ENCODE results near the gene RMND5A. TPM values are rescaled to one million over a fixed set of nuclear protein-coding genes. Genes with fewer than 3 reads are reported as not detected.
A peak's percentile ranks its signal among the peaks of the same experiment; 100 is the strongest.

RMND5A gene
- total and polyA plus RNA-seq, 5 donors from 2014 or later = 13.5 to 27.6 (median 15.8) TPM

DNA sequence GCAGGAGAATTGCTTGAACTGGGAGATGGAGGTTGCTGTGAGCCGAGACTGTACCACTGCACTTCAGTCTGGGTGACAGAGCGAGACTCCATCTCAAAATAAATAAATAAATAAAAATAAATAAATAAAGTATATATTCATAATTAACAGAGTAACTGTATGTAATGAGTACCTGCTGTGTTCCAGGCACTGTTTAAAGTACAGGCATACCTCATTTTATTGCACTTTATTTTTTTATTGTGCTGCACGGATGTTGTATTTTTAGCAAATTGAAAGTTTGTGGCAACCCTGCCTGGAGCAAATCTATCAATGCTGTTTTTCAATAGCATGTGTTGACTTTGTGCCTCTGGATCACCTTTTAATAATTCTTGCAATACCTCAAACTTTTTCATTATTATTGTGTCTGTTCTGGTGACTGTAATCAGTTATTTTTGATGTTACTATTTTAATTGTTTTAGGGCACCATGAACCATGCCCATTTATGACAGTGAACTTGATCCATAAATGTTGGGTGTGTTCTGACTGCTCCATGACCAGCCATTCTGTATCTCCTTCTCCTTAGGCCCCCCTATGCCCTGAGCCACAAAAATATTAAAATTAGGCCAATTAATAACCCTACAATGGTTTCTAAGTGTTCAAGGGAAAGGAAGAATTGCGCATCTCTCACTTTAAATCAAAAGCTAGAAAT lies 98.2 kb downstream of the RMND5A start:
- peaks cover 11% of the 10 kb centered on the region for H3K27me3 ChIP-seq (ENCODE audit: control insufficient read depth, insufficient read depth, low read length)
- H3K4me3 Mint-ChIP-seq = no peak overlapping the region

DNA sequence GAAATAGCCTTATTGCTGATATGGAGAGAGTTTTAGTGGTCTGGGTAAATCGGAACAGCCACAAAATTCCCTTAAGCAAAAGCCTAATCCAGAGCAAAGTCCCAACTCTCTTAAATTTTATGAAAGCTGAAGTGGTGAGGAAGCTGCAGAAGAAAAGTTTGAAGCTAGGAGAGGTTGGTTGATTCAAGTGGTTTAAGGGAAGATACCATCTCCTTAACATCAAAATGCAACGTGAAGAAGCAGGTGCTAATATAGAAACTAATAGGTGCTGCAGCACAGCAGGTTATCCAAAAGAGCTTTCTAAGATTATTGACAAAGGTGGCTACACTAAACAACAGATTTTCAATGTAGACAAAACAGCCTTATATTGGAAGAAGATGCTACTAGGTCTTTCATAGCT lies 98.9 kb downstream of the RMND5A start:
- ATAC-seq (ENCODE audit: low read depth in 2 of 2) (no peak), DNase-seq (no peak)
- Histone ChIP-seq H3K27ac (ENCODE audit: insufficient read depth, low read length, poor library complexity, severe bottlenecking) (no peak overlapping the region), H3K4me1 (ENCODE audit: control insufficient read depth, insufficient read depth, low read length, poor library complexity, severe bottlenecking) (no peaks in the 10 kb centered on the region), H3K9me3 (ENCODE audit: control insufficient read depth in 2 of 2, low read length in 2 of 2) (peaks cover 0 to 2% of the 10 kb centered on the region in 2 experiments), H3K4me3 (ENCODE audit: low read depth, low read length) (no peak overlapping the region), H3K36me3 (ENCODE audit: control insufficient read depth, insufficient read depth, low read length) (no peaks in the 10 kb centered on the region), H3K27me3 (ENCODE audit: control insufficient read depth, insufficient read depth, low read length) (peaks cover 11% of the 10 kb centered on the region)
- H3K27ac Mint-ChIP-seq = no peak overlapping the region
- no peak overlapping the region for H3K4me3 Mint-ChIP-seq
- peaks cover 0 to 8% (median 0%) of the 10 kb centered on the region in 7 donors for H3K9me3 Mint-ChIP-seq
- no peaks in the 10 kb centered on the region for H3K36me3 Mint-ChIP-seq
- peaks cover 24% of the 10 kb centered on the region for H3K27me3 Mint-ChIP-seq
- H3K4me1 Mint-ChIP-seq = peaks cover 0 to 4% (median 0%) of the 10 kb centered on the region in 4 donors

More for the DNA sequence above, 98.2 kb downstream of the RMND5A start:
- Histone ChIP-seq H3K27ac (ENCODE audit: insufficient read depth, low read length, poor library complexity, severe bottlenecking) (no peak overlapping the region), H3K9me3 (ENCODE audit: control insufficient read depth in 2 of 2, low read length in 2 of 2) (peaks cover 0 to 2% of the 10 kb centered on the region in 2 experiments), H3K4me1 (ENCODE audit: control insufficient read depth, insufficient read depth, low read length, poor library complexity, severe bottlenecking) (no peaks in the 10 kb centered on the region), H3K36me3 (ENCODE audit: control insufficient read depth, insufficient read depth, low read length) (no peaks in the 10 kb centered on the region), H3K4me3 (ENCODE audit: low read depth, low read length) (no peak overlapping the region)
- DNase-seq (no peak), ATAC-seq (ENCODE audit: low read depth in 2 of 2) (no peak)
- H3K9me3 Mint-ChIP-seq = peaks cover 0 to 8% (median 0%) of the 10 kb centered on the region in 7 donors
- no peaks in the 10 kb centered on the region for H3K36me3 Mint-ChIP-seq
- no peaks in the 10 kb centered on the region for H3K4me1 Mint-ChIP-seq
- H3K27ac Mint-ChIP-seq = no peak overlapping the region
- H3K27me3 Mint-ChIP-seq = peaks cover 28% of the 10 kb centered on the region

- Histone ChIP-seq H3K27ac (ENCODE audit: insufficient read depth, low read length, poor library complexity, severe bottlenecking) (no peak overlapping the region), H3K36me3 (ENCODE audit: control insufficient read depth, insufficient read depth, low read length) (no peaks in the 10 kb centered on the region), H3K27me3 (ENCODE audit: control insufficient read depth, insufficient read depth, low read length) (peaks cover 10% of the 10 kb centered on the region), H3K4me3 (ENCODE audit: low read depth, low read length) (no peak overlapping the region), H3K9me3 (ENCODE audit: control insufficient read depth in 2 of 2, low read length in 2 of 2) (peaks cover 0 to 2% of the 10 kb centered on the region in 2 experiments), H3K4me1 (ENCODE audit: control insufficient read depth, insufficient read depth, low read length, poor library complexity, severe bottlenecking) (no peaks in the 10 kb centered on the region)
- Mint-ChIP-seq H3K4me1 (peaks cover 0 to 14% (median 6%) of the 10 kb centered on the region in 4 donors), H3K27ac (no peak overlapping the region), H3K4me3 (no peak overlapping the region), H3K9me3 (peaks cover 0 to 6% (median 0%) of the 10 kb centered on the region in 7 donors), H3K27me3 (peaks cover 32% of the 10 kb centered on the region), H3K36me3 (no peaks in the 10 kb centered on the region)
- DNase-seq = no peak
- no peak for ATAC-seq (ENCODE audit: low read depth in 2 of 2)
Measured at GRCh38 chr2:86821306-86821705, 101.2 kb downstream of the RMND5A start.

DNA sequence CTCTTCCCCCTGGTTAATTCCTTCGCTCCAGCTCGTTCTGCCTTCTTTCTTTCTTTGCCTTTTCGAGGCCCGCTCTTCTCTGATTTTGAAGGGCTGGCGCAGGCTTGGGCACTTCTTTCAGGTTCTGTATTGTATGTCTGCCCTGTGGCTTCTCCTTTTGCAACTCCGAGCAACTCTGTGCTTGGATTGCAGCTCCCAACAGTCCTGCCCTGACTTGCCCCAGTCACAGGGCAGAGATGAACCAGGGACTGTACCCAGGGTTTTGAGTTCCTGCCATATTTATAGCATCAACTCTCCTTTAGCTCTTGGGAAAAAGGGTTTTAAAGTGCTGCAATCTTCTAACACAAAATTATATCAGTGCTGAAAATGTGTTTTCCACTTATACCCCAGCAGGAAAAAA lies 101.8 kb downstream of the RMND5A start:
- Mint-ChIP-seq H3K27ac (no peak overlapping the region), H3K9me3 (peaks cover 0 to 6% (median 0%) of the 10 kb centered on the region in 7 donors), H3K27me3 (peaks cover 37% of the 10 kb centered on the region), H3K36me3 (no peaks in the 10 kb centered on the region), H3K4me1 (peaks cover 0 to 17% (median 7%) of the 10 kb centered on the region in 4 donors), H3K4me3 (no peak overlapping the region)
- DNase-seq = no peak
- Histone ChIP-seq H3K4me1 (ENCODE audit: control insufficient read depth, insufficient read depth, low read length, poor library complexity, severe bottlenecking) (no peaks in the 10 kb centered on the region), H3K27me3 (ENCODE audit: control insufficient read depth, insufficient read depth, low read length) (peaks cover 8% of the 10 kb centered on the region), H3K27ac (ENCODE audit: insufficient read depth, low read length, poor library complexity, severe bottlenecking) (no peak overlapping the region), H3K9me3 (ENCODE audit: control insufficient read depth in 2 of 2, low read length in 2 of 2) (peaks cover 0 to 2% of the 10 kb centered on the region in 2 experiments), H3K4me3 (ENCODE audit: low read depth, low read length) (no peak overlapping the region), H3K36me3 (ENCODE audit: control insufficient read depth, insufficient read depth, low read length) (no peaks in the 10 kb centered on the region)
- ATAC-seq (ENCODE audit: low read depth in 2 of 2) = no peak

DNA sequence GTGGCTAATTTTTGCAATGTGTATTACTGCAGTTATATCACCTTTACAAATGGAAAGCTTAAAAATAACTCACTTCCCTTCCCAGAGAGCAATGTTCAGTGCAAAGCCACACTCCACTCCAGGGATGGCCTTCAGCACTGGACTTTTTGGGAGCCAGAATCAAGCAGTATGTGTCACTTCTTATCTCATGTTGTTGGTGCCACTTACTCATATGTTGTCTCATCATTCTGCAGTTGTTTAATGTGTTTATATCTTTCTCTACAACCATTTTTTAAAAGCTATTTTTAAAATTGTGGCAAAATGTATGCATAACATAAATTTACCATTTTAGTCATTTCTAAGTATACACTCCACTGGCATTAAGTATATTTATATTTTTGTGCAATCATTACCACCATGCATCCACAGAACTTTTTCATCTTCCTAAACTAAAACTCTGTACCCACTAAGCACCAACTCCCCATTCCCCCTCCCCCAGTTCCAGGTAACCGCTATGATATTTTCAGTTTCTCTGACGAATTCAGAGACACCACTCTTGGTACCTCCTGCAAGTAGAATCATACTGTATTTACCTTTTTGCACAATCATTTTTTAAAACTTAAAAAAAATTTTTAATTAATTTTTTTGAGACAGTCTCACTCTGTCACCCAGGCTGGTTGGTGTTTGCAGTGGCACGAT lies 102.7 kb downstream of the RMND5A start:
- H3K9me3 ChIP-seq (ENCODE audit: control insufficient read depth in 2 of 2, low read length in 2 of 2) = peaks cover 0 to 2% of the 10 kb centered on the region in 2 experiments
- H3K4me1 Mint-ChIP-seq = peaks cover 0 to 17% (median 8%) of the 10 kb centered on the region in 4 donors
- H3K4me3 ChIP-seq (ENCODE audit: low read depth, low read length) = no peak overlapping the region
- H3K27ac ChIP-seq (ENCODE audit: insufficient read depth, low read length, poor library complexity, severe bottlenecking) = no peak overlapping the region
- ATAC-seq (ENCODE audit: low read depth in 2 of 2) (no peak), DNase-seq (no peak)
- H3K27me3 Mint-ChIP-seq = peaks cover 44% of the 10 kb centered on the region
- no peaks in the 10 kb centered on the region for H3K36me3 Mint-ChIP-seq
- no peaks in the 10 kb centered on the region for H3K36me3 ChIP-seq (ENCODE audit: control insufficient read depth, insufficient read depth, low read length)
- no peak overlapping the region for H3K4me3 Mint-ChIP-seq
- no peaks in the 10 kb centered on the region for H3K4me1 ChIP-seq (ENCODE audit: control insufficient read depth, insufficient read depth, low read length, poor library complexity, severe bottlenecking)
- H3K27me3 ChIP-seq (ENCODE audit: control insufficient read depth, insufficient read depth, low read length) = peaks cover 6% of the 10 kb centered on the region
- peaks cover 0 to 6% (median 0%) of the 10 kb centered on the region in 7 donors for H3K9me3 Mint-ChIP-seq
- H3K27ac Mint-ChIP-seq = no peak overlapping the region

DNA sequence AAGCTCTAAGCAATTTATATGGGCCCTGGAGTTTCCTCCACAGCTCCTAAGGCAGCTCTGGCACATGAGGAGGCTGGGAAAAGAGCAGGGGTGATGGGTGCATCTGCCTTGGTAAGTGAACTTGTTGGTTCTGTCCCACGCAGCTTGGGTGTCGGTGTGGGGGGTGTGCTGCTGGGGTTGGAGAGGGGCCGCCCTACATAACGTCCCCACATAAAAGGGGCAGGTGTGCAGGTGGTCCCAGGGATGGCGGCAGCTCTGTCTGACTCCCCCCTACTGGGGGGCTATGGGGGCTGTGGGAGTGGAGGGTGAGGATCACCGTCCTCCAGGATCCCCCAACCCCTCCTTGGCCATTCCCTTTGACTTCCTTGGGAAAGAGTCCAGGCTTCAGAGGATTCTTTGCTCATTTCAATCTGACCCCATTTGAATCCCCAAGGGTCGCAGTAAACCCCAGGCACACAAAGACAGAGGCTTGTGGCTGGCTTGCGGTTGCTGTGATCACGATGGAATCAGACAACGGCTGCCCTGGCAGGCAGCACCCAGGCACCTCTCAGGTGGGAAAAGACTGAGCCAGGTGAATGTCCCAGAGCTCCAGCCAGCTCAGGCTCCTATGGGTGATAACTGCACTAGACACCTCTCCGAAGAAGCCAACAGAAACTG lies 105.1 kb downstream of the RMND5A start:
- Mint-ChIP-seq H3K9me3 (peaks cover 0 to 6% (median 0%) of the 10 kb centered on the region in 7 donors), H3K27me3 (peaks cover 54% of the 10 kb centered on the region), H3K4me3 (peak overlapping the region in 2 of 4 donors; percentile 80 to 81), H3K27ac (peak overlapping the region in 1 of 3 donors; percentile 20), H3K4me1 (peaks cover 0 to 17% (median 10%) of the 10 kb centered on the region in 4 donors), H3K36me3 (no peaks in the 10 kb centered on the region)
- H3K4me1 ChIP-seq (ENCODE audit: control insufficient read depth, insufficient read depth, low read length, poor library complexity, severe bottlenecking) = no peaks in the 10 kb centered on the region
- H3K27me3 ChIP-seq (ENCODE audit: control insufficient read depth, insufficient read depth, low read length) = peaks cover 2% of the 10 kb centered on the region
- H3K27ac ChIP-seq (ENCODE audit: insufficient read depth, low read length, poor library complexity, severe bottlenecking) = no peak overlapping the region
- no peak for ATAC-seq (ENCODE audit: low read depth in 2 of 2)
- no peaks in the 10 kb centered on the region for H3K36me3 ChIP-seq (ENCODE audit: control insufficient read depth, insufficient read depth, low read length)
- no peak overlapping the region for H3K4me3 ChIP-seq (ENCODE audit: low read depth, low read length)
- peaks cover 0 to 2% of the 10 kb centered on the region in 2 experiments for H3K9me3 ChIP-seq (ENCODE audit: control insufficient read depth in 2 of 2, low read length in 2 of 2)
- DNase-seq = no peak

DNA sequence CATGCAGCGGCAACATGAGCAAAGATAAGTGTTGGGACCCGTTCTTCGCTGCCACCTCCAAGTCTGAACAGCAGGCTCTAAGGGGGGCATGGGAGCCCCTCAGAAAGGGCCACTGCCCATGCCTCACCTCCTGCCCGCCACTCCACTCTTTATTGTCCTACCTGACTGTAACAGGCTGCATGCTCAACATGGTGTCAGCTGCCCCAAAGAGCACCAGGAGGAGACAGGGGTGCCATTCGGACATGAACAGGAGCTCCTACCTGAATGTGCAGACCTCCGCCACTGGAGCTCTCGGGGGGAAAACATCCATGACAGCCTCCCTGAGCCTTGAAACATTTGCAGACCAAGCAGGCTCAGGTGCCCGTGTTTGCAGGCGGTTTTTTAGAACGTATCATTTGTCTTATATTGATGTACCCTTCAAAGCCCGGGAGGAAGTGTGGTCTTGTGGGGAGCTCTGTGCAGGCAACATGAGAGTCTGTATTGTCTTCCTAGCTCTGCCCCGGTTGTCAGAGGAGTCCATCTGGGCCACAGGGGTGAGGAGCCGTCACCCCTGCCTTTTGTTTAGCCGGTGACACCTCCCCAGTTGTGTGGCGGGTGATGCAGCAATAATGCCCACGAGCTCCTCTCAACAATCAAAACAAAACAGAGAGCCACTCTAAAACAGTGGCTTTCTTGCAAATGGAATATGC lies 105.7 kb downstream of the RMND5A start:
- peak in 2 of 3 donors; percentile 44 to 81 for DNase-seq
- H3K27ac Mint-ChIP-seq = peak overlapping the region; percentile 6 to 20 (median 16)
- no peaks in the 10 kb centered on the region for H3K4me1 ChIP-seq (ENCODE audit: control insufficient read depth, insufficient read depth, low read length, poor library complexity, severe bottlenecking)

More for the DNA sequence above, 105.7 kb downstream of the RMND5A start:
- peaks cover 0 to 17% (median 10%) of the 10 kb centered on the region in 4 donors for H3K4me1 Mint-ChIP-seq
- H3K4me3 Mint-ChIP-seq = peak overlapping the region in 3 of 4 donors; percentile 8 to 81 (median 80)
- H3K36me3 Mint-ChIP-seq = no peaks in the 10 kb centered on the region
- peaks cover 51% of the 10 kb centered on the region for H3K27me3 Mint-ChIP-seq
- Histone ChIP-seq H3K36me3 (ENCODE audit: control insufficient read depth, insufficient read depth, low read length) (no peaks in the 10 kb centered on the region), H3K27me3 (ENCODE audit: control insufficient read depth, insufficient read depth, low read length) (peaks cover 2% of the 10 kb centered on the region), H3K9me3 (ENCODE audit: control insufficient read depth in 2 of 2, low read length in 2 of 2) (peaks cover 0 to 2% of the 10 kb centered on the region in 2 experiments), H3K27ac (ENCODE audit: insufficient read depth, low read length, poor library complexity, severe bottlenecking) (no peak overlapping the region), H3K4me3 (ENCODE audit: low read depth, low read length) (no peak overlapping the region)
- ATAC-seq (ENCODE audit: low read depth in 2 of 2) = peak; percentile 78 to 80
- H3K9me3 Mint-ChIP-seq = peaks cover 0 to 6% (median 0%) of the 10 kb centered on the region in 7 donors

Data from CD4-positive, CD25-positive, alpha-beta regulatory T cell (primary cell).